Right cardiac atrium (tissue), 5 donors: ENCODE results near the gene CBX2. TPM values are rescaled to one million over a fixed set of nuclear protein-coding genes. Genes with fewer than 3 reads are reported as not detected.

ENCODE experiments used
- ATAC-seq, 2 donors: fragments of 200-7000 bp; cut with Tn5 transposase; one replicate each; pipeline versions ENCODE4 v1.8.0 to v1.9.1; 2020; ENCODE audit warnings: moderate library complexity in 2 of 2, mild to moderate bottlenecking in 1 of 2
- DNase-seq, 3 donors: peaks; one replicate each; pipeline ENCODE4 v3.0.0-alpha.2; 2020
- H3K27ac ChIP-seq: one replicate; pipeline ENCODE4 v1.5.1; 2013; ENCODE audit warnings: mild to moderate bottlenecking, low read length, control low read depth, moderate library complexity
- H3K27me3 ChIP-seq: one replicate; pipeline ENCODE4 v1.6.1; 2013; ENCODE audit not compliant: control insufficient read depth, insufficient read depth
- H3K4me1 ChIP-seq: one replicate; pipeline ENCODE4 v1.6.1; 2013; ENCODE audit warnings: low read length; ENCODE audit not compliant: control insufficient read depth, insufficient read depth
- H3K4me3 ChIP-seq: one replicate; pipeline ENCODE4 v1.5.1; 2013; ENCODE audit warnings: low read length, control low read depth
- H3K9me3 ChIP-seq: one replicate; pipeline ENCODE4 v1.6.1; 2013; ENCODE audit warnings: low read length; ENCODE audit not compliant: control insufficient read depth
- WGBS: extraction: QIAGEN DNeasy Blood & Tissue Kit; methylation state at CpG from one replicate; pipeline ENCODE4 v1.1.7; 2013; 5-methylcytosine and 5-hydroxymethylcytosine counted together
- intact Hi-C, 4 donors: fragments of 100-400 bp; cut with DNase I; formaldehyde crosslinking; loops; one replicate each; pipeline versions ENCODE4 v1.11.0 to v1.14.0; 2022 to 2023
- polyA plus RNA-seq: library from polyadenylated mRNA; stranded (reverse); fragments of 200-250 nt; gene quantifications from one replicate; pipeline ENCODE4 v1.2.3, GENCODE V29; 2013
- total RNA-seq, 4 donors: library from RNA; stranded (reverse); fragmentation: NEBNext Ultra II Directional; extraction: Animal tissue kit (Norgen Biotek cat#: 25700); gene quantifications; one replicate each; pipeline ENCODE4 v1.2.1, GENCODE V29; 2021
- donor health status: healthy with polysubstance abuse.
- donor health status: DM: no; HTN: yes; CAD: no.
- donor health status: DM: no; HTN: no; CAD: no.
- donor health status: DM: no; HTN: yes; CAD: no; lungs with severe emphysema.
- donor health status: DM: yes; HTN: yes; CAD: no.

CBX2 gene
- total and polyA plus RNA-seq, 5 donors, result 1.5 to 3.5 (median 2.4) TPM

DNA sequence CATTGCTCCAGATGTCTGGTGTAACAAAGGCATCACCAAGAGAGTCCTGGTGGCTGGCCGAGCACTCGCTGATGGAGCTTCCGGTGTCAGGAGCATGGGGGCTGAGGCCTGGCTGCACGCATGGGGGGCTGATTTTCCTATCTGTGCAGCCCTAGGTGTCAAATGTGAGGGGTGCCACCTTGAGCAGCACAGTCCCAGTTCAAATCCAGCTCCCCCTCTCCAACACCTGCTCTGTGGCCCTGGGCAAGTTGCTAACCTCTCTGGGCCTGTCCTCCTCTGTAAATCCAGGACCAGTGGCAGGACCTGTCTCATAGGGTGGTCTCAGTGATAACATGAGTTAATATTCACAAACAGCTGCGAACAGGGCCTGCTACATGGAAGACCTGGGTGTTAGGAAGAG, 34.3 kb upstream of the CBX2 start:
- ATAC-seq (no peak), DNase-seq (no peak)
- Histone ChIP-seq H3K27ac (no peak overlapping the region), H3K4me3 (no peak overlapping the region), H3K27me3 (no peaks in the 10 kb centered on the region), H3K4me1 (no peaks in the 10 kb centered on the region), H3K9me3 (no peaks in the 10 kb centered on the region)
- 96% methylated on average over 5 of the region's 5 CpGs for WGBS
- intact Hi-C loops, result loop anchor here in 2 of 4 donors (10.0 kb wide), 2 partner anchors 231 to 241 kb away; no protein-coding TSS in a partner anchor

DNA sequence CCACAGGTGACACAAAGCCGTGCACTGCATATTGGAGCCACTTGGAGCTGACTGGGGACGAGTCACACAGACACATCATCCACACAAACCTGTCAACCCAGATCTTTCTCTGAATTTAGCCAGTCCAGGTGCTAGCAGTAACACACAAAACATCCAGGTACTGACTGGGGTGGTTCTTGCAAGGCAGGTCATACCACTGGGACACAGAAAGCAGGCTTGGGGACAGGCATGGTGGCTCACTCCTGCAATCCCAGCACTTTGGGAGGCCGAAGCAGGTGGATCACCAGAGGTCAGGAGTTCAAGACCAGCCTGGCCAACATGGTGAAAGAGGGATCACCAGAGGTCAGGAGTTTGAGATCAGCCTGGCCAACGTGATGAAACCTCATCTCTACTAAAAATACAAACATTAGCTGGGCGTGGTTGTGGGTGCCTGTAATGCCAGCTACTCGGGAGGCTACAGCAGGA, 32.3 kb upstream of the CBX2 start:
- peak in 1 of 3 donors; percentile 4 for DNase-seq
- 45% methylated on average over 6 of the region's 6 CpGs for whole genome bisulfite sequencing
- intact Hi-C loops, result loop anchor here in 3 of 4 donors (2.0 to 10.0 kb wide), 3 partner anchors 229 to 245 kb away; no protein-coding TSS in a partner anchor
- Histone ChIP-seq H3K27ac (no peak overlapping the region), H3K4me1 (no peaks in the 10 kb centered on the region), H3K4me3 (no peak overlapping the region), H3K27me3 (no peaks in the 10 kb centered on the region), H3K9me3 (no peaks in the 10 kb centered on the region)
- ATAC-seq, result no peak

DNA sequence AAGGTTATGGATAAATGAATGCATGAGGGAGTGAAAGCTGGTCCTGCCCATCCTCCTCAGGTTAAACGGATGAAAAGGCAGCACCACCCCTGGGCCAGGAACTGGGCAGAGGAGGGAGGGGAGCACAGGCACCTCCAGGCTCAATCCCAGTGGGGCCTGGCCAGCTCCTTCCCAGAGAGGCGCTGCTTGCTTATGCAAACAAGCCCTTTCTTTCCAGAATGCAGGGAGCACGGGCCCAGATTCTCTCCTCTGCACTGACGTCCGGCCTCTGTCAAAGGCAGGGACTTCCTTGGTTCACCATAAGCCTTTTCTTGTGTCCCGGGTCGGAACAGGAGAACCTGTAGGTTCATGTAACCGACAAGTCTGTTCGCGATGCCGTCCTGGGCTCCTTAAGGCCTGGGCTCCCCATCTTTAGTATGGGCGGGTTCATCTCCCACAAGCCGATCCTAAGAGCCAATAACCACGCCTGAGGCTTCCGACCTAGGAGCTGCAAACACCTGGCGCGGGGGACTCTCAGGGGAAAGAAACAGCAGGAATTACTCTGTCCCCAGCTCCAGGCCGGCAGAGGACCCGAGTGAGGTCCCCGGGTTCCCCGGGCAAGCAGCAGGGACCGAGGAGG, 30.9 kb upstream of the CBX2 start:
- no peaks in the 10 kb centered on the region for H3K4me1 ChIP-seq
- no peaks in the 10 kb centered on the region for H3K27me3 ChIP-seq
- ATAC-seq, result no peak
- H3K27ac ChIP-seq, result no peak overlapping the region
- 14% methylated on average over 22 of the region's 22 CpGs for WGBS
- H3K9me3 ChIP-seq, result no peaks in the 10 kb centered on the region
- intact Hi-C loops, result loop anchor here in 3 of 4 donors (2.0 to 10.0 kb wide), 3 partner anchors 228 to 244 kb away; no protein-coding TSS in a partner anchor
- DNase-seq, result no peak
- H3K4me3 ChIP-seq, result no peak overlapping the region

DNA sequence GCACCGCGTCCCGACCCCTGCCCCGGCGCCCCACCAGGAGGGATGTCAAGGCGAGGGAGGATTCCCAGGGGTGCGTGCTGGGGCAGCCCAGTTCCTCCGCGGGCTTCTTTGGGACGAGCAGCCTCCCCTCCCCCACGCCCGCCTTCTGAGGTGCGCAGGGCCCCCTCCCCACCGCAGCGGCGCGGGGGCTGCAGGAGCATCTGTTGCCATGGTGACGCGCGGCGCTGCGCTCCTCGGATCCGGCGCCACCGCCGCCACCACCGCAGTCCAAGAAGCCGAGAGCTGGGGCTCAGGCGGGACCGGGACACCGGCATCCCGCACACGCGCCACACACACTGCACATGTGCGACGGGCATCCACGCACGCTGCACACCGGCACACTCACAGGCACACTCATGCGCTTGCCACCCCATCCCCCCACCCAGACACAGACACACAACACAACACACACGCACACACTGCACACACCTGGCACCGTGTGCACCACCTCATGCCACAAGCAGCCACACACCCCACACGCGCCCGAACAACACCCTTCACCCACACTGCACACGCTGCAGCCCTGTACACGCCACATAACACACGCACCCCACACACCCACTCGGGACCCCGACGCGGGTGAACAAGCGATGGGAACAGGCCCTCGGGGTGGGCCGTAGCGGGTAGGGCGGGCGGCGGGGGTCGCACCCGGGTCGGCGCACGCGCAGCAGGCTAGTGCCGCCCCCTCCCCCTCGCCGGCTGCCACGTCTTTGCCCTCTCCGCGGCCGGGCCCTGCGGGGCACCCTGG, 30.2 kb upstream of the CBX2 start:
- DNase-seq, result peak in 1 of 3 donors; percentile 37
- H3K27ac ChIP-seq, result no peak overlapping the region
- WGBS, result 3% methylated on average over 74 of the region's 74 CpGs
- ATAC-seq, result peak in 1 of 2 donors; percentile 21
- H3K27me3 ChIP-seq, result no peaks in the 10 kb centered on the region
- H3K4me3 ChIP-seq, result no peak overlapping the region
- no peaks in the 10 kb centered on the region for H3K4me1 ChIP-seq
- intact Hi-C loops, result loop anchor here in 3 of 4 donors (2.0 to 10.0 kb wide), 3 partner anchors 227 to 243 kb away; no protein-coding TSS in a partner anchor
- H3K9me3 ChIP-seq, result no peaks in the 10 kb centered on the region

DNA sequence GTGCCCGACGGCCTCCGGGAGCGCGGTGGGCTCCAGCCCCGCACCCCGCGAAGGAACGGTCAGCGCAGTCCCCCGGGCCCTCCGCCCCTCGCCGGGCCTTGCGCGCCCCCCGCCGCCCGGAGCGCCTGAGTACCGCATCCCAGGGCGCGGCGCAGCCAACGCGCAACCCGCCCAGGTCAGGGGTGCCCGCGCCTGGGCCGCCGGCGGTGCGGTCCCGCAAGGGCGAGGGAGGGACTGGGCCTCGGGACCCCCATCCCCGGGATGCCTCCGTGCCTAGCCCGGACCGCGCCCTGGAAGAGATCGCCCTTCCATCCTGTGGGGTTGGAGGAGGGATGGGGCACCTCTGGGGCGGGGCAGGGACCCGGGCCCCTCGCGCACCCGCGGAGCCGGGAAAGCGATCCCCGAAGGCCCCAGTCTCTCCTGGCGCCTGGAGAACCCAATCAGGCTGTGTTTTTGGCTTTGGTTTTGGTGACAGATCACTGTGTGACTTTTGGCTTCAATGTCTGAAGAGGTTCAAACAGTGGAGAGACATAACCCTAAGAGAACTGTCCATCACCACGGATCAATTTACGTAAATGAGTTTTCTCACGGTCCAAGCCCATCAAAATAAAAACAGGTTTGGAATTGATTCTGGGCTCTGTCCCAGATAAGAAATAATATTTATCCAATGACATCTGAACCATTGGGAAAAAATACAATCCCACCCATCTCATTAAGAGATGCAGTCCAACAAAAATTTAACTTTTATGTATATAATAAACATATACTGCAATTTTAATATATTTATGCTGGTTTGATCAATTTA, 29.5 kb upstream of the CBX2 start:
- no peak for DNase-seq
- 4% methylated on average over 55 of the region's 55 CpGs for WGBS
- no peaks in the 10 kb centered on the region for H3K27me3 ChIP-seq
- no peak overlapping the region for H3K27ac ChIP-seq
- no peaks in the 10 kb centered on the region for H3K4me1 ChIP-seq
- H3K4me3 ChIP-seq, result no peak overlapping the region
- no peaks in the 10 kb centered on the region for H3K9me3 ChIP-seq
- ATAC-seq, result peak in 1 of 2 donors; percentile 14
- intact Hi-C loops, result loop anchor here in 2 of 4 donors (10.0 kb wide), 2 partner anchors 226 to 236 kb away; no protein-coding TSS in a partner anchor

DNA sequence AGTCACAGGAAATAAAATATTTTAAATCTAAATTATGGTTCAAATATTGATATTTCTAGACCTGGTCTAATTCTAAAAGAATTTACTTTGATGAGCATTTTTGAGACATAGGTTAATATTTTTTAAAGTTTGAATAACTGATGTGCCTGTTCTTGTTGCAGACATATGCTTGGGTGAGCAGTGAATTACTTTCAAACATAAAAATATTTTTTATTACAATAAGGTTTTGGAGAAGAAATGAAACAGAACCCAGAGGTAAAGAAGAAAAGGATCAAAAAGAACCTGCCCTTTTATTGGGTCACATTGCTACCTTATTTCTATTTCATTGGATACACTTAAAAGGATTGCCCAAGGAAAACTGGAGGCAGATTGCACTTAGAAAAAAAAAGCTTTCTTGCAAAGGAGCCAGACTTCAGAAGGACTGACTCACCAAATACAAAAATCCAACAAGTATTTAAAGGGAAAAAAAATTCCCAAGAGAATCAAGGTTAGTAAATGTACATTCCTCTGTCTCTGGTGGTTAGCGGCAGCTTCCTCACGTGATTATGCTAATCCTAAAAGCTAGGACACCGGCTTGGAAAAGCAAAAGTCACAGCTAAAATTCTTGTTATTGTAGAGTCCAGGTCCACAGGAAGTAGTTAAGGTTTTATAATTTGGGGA, 28.7 kb upstream of the CBX2 start:
- Histone ChIP-seq H3K27ac (no peak overlapping the region), H3K9me3 (no peaks in the 10 kb centered on the region), H3K4me3 (no peak overlapping the region), H3K4me1 (no peaks in the 10 kb centered on the region), H3K27me3 (no peaks in the 10 kb centered on the region)
- intact Hi-C loops, result loop anchor here in 2 of 4 donors (10.0 kb wide), 2 partner anchors 226 to 236 kb away; no protein-coding TSS in a partner anchor
- no peak for DNase-seq
- no peak for ATAC-seq
- WGBS, result 58% methylated on average over 3 of the region's 3 CpGs

DNA sequence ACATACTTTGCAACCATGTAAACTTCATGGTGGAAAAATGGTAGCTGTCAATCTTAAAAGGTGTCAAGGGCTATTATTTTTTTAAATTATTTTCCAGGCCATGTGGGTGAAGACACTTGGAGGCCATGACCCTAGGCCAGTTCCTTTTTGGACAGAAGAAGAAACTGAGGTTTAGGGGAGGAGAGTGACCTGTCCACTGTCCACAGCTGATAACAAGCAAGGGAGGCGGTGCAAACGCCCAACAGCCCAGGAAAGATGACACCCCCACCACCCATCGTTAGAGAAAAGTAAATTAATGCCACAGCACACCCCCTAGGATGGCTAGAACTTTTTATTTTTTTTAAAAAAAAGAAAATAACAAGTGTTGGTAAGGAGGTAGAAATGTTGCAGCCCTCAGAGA, 28.0 kb upstream of the CBX2 start:
- intact Hi-C loops, result loop anchor here in 2 of 4 donors (10.0 kb wide), 2 partner anchors 225 to 235 kb away; no protein-coding TSS in a partner anchor
- H3K27ac ChIP-seq, result no peak overlapping the region
- H3K9me3 ChIP-seq, result no peaks in the 10 kb centered on the region
- H3K4me1 ChIP-seq, result no peaks in the 10 kb centered on the region
- no peaks in the 10 kb centered on the region for H3K27me3 ChIP-seq
- no peak for ATAC-seq
- DNase-seq, result no peak
- 52% methylated on average over 3 of the region's 3 CpGs for WGBS
- no peak overlapping the region for H3K4me3 ChIP-seq

DNA sequence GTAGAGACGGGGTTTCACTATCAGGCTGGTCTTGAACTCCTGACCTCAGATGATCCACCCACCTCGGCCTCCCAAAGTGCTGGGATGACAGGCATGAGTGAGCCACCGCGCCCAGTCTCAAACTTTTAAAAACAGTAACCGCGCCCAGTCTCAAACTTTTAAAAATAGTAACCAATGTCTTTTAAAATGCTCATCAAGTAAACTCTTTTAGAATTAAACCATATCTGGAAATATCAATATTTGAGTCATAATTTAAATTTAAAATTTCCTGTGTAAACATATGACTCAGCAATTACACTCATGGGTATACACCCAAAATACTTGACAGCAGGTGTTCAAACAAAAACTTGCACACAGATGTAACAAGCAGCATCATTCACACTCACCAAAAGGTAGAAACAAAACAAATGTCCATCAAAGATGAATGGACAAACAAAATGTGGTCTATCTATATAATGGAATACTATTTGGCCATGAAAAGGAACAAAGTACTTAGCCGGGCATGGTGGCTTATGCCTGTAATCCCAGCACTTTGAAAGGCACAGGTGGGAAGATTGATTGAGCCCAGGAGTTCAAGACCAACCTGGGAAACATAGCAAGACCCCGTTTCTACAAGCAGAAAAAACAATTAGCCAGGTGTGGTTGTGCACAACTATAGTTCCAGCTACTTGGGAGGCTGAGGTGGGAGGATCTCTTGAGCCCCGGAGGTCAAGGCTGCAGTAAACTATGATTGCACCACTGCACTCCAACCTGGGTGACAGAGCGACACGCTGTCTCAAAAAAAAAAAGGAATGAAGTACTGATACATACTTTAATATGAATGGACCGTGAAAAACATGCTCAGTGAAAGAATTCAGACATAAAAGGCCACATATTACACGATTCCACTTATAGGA, 27.1 kb upstream of the CBX2 start:
- no peak for ATAC-seq
- Histone ChIP-seq H3K9me3 (no peaks in the 10 kb centered on the region), H3K4me1 (no peaks in the 10 kb centered on the region), H3K27ac (no peak overlapping the region), H3K27me3 (no peaks in the 10 kb centered on the region), H3K4me3 (no peak overlapping the region)
- intact Hi-C loops, result no loop called here
- 79% methylated on average over 13 of the region's 13 CpGs for WGBS
- no peak for DNase-seq

DNA sequence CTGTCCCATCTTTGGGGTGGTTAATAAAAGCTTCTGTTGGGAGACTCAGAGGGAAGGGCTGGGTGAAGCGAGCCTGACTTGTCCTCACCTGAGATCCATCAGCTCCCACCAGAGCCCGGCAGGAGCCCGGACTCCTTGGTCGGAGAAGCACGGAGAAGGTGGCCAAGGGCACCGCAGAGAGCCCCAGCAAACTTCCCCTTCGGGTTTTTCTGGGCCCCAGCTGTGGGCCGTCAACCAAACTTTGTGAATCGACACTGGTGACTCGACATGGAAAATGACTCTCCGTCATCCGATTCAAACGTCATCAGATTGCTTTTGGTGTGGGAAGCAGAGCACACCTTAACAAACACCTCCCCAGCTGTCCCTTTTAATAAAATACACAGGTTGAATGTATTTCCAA, 25.8 kb upstream of the CBX2 start:
- H3K27me3 ChIP-seq, result no peaks in the 10 kb centered on the region
- DNase-seq, result no peak

More for the DNA sequence above, 25.8 kb upstream of the CBX2 start:
- WGBS, result 68% methylated on average over 13 of the region's 13 CpGs
- intact Hi-C loops, result no loop called here
- Histone ChIP-seq H3K4me3 (no peak overlapping the region), H3K4me1 (no peaks in the 10 kb centered on the region), H3K27ac (no peak overlapping the region), H3K9me3 (no peaks in the 10 kb centered on the region)
- ATAC-seq, result no peak
